ENCODE data around the gene CPED1.

Gene CPED1

DNA sequence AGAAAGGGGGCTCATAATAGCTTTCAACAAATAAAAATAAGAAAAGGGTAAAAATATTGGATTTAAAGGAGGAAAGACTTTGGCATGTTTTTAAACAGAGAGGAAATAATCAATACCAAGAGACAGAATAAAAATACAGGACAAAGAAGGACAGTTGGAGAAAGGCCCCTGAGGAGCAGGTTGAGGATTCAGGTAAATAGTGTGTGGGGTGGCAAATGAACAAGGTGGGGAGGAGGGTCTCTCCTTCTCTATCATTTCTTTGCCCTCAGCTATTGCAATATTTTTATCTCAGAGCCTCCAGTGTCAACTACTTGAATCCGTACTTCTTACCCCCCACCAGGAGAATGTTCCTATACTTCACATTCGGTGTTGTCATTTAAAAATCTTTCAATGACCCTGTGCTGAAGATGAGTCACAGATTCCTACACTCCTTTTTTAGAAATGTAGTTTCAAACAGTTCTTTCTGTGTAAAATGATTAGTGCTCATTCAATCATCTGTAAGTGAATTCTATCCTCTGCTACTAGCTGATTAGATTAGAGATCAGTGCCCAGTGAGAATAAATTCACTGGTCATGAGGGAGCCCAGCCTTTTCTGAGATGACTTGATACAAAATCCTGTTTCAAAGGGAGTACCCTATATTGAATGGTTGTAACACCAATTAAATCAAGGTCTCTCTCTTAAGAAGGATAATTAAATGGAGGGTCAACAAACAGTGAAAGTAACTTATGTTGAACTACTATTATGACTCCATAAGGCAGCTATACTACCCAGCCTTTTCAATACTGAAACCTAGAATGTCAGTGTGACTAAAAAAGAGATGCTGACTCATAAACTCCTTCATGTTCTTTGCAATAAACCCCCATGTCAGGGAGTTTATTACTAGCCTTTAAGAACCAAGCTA, 289.9 kb downstream of the CPED1 start:
- no peak for DNase-seq (ENCODE audit: extremely low read depth, low read depth)
- TF ChIP-seq, protein P1, sequence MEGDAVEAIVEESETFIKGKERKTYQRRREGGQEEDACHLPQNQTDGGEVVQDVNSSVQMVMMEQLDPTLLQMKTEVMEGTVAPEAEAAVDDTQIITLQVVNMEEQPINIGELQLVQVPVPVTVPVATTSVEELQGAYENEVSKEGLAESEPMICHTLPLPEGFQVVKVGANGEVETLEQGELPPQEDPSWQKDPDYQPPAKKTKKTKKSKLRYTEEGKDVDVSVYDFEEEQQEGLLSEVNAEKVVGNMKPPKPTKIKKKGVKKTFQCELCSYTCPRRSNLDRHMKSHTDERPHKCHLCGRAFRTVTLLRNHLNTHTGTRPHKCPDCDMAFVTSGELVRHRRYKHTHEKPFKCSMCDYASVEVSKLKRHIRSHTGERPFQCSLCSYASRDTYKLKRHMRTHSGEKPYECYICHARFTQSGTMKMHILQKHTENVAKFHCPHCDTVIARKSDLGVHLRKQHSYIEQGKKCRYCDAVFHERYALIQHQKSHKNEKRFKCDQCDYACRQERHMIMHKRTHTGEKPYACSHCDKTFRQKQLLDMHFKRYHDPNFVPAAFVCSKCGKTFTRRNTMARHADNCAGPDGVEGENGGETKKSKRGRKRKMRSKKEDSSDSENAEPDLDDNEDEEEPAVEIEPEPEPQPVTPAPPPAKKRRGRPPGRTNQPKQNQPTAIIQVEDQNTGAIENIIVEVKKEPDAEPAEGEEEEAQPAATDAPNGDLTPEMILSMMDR (IDR thresholded peaks at IDR 0.05; ENCODE audit: low read depth, low read length, missing control alignments): no peak
- H3K4me3 ChIP-seq (replicated peaks; ENCODE audit: low read depth, low read length): no peak overlapping the region

DNA sequence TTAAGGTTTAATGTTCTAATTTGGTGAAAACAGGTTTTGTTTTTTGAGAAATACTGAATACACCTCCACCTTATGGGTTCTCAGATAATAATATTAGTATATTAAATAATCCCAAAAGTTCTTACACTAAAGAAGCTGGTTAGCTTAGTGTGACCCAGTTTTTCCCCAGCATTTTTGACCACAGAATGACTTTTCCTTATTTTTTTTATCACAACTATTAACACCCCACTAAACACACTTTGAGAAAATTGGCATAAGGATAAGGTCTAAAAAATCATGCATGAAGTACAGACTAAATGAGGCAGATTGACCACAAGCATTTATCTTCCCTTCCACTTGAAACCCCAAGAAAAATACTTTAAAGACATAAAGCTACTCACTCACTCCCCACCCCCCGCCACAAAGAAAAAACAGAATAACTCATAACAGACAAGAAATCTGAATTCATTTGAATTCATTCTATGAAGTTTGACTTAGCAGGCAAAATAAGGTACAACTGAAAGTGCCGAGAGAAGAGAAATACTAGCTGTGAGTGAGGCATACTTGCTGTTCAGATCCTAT, 290.6 kb downstream of the CPED1 start:
- no peak for DNase-seq (ENCODE audit: extremely low read depth, low read depth)
- H3K4me3 ChIP-seq (replicated peaks; ENCODE audit: low read depth, low read length): no peak overlapping the region
- TF ChIP-seq, protein P1 (IDR thresholded peaks at IDR 0.05; ENCODE audit: low read depth, low read length, missing control alignments): no peak

DNA sequence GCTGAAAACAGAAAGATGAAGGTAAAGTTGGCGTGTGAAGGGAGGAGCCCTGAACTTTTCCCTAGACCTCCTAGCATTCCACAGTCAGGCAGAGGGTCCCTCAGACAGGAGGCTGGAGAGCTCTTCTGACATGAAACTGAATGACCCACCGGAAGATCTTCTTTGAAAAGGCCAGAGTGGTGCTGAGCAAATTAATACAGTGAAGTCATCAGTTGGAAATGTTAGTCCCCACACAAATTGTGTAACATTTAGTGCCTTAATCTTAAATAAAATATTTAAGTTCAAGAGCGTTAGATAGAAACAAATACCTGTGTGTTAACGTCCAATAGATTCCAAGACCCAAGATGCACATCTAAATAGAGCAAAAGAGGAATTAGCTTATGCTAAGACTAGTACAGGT, 291.3 kb downstream of the CPED1 start:
- TF ChIP-seq, protein P1 (IDR thresholded peaks at IDR 0.05; ENCODE audit: low read depth, low read length, missing control alignments): no peak
- DNase-seq (ENCODE audit: extremely low read depth, low read depth): no peak
- H3K4me3 ChIP-seq (replicated peaks; ENCODE audit: low read depth, low read length): no peak overlapping the region

DNA sequence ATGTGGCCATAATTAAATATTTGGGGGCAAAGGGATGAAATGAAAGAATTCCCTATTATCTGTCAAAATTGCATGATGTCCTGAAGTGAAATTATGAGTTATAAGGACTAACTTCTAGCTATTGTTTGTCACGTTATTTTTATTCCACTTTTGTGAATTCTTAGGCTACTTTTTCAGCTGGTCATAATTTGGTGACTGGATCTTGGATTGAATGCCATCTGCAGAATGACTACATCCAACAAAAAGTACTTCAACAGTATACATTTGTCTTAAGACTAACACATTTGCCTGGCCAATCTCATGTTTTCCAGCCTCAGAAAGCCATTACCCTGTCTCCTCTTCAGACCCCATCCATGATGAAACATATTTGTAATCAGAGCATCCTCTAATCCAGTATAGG, 292.1 kb downstream of the CPED1 start:
- no peak overlapping the region for H3K4me3 ChIP-seq (replicated peaks; ENCODE audit: low read depth, low read length)
- no peak for DNase-seq (ENCODE audit: extremely low read depth, low read depth)
- TF ChIP-seq, protein P1 (IDR thresholded peaks at IDR 0.05; ENCODE audit: low read depth, low read length, missing control alignments): no peak

DNA sequence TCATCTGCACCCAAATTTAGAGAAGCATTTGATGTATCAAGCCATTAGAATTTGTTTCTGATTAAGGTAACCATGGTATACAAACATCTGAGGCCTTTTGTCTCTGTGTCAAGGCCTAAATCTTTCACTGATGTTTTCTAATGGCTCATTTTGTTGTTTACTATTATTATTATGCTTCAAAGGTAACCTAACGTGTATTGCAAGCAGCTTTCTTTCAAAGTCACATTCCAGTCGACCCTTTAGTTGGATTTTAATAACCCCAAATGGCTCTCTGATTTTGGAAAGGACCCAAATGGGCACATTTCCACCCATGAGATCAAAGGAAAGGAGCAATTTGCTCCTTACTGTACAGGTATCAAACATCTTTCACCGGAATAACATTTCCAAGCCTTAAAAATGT, 293.6 kb downstream of the CPED1 start:
- TF ChIP-seq, protein P1 (IDR thresholded peaks at IDR 0.05; ENCODE audit: low read depth, low read length, missing control alignments): no peak
- H3K4me3 ChIP-seq (replicated peaks; ENCODE audit: low read depth, low read length): no peak overlapping the region
- DNase-seq (ENCODE audit: extremely low read depth, low read depth): no peak

DNA sequence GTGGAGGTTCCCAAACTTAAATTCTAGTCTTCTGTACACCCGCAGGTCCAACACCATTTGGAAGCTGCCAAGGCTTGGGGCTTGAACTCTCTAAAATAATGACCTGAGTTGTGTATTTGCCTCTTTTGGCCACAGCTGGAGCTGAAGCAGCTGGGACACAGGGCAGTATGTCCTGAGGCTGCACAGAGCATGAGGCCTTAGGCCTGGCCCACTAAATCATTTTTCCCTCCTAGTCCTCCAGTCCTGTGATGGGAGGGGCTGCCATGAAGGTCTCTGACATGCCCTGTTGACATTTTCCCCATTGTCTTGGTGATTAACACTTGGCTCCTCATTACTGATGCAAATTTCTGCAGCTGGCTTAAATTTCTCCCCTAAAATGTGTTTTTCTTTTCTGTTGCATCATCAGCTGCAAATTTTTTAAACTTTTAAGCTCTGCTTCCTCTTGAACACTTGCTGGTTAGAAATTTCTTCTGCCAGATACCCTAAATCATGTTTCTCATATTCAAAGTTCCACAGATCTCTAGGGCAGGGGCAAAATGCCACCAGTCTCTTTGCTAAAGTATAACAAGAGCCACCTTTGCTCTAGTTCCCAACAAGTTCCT, 296.7 kb downstream of the CPED1 start:
- DNase-seq (ENCODE audit: extremely low read depth, low read depth): no peak
- TF ChIP-seq, protein P1 (IDR thresholded peaks at IDR 0.05; ENCODE audit: low read depth, low read length, missing control alignments): no peak

More for the DNA sequence above, 296.7 kb downstream of the CPED1 start:
- H3K4me3 ChIP-seq (replicated peaks; ENCODE audit: low read depth, low read length): no peak overlapping the region

All from HFF-Myc (cell line).